GM12891 (cell line): ENCODE measurements around the gene OTOG.

Experiments used
- POLR2A ChIP-seq: IDR thresholded peaks from 2 replicates; pipeline ENCODE4 v1.6.1; 2011; ENCODE audit warnings: low read depth, low read length, control low read depth
- POLR2AphosphoS5 ChIP-seq: IDR thresholded peaks from 2 replicates; pipeline ENCODE4 v1.6.1; 2011; ENCODE audit warnings: low read depth, low read length, control low read depth
- POU2F2 ChIP-seq: IDR thresholded peaks from 2 replicates; pipeline ENCODE4 v1.6.1; 2011; ENCODE audit warnings: low read depth, mild to moderate bottlenecking, control low read depth, low read length, moderate library complexity
- TAF1 ChIP-seq: IDR thresholded peaks from 2 replicates; pipeline ENCODE4 v1.6.1; 2011; ENCODE audit warnings: low read depth, low read length, control low read depth

GRCh38 chr11:17694494-17695110, 147.5 kb downstream of the OTOG start:
- TF ChIP-seq POLR2A (no peak), POLR2AphosphoS5 (no peak), POU2F2 (no peak), TAF1 (no peak)
